Large intestine (tissue), 3 donors: ENCODE measurements around the gene ALS2. TPM values are rescaled to one million over a fixed set of nuclear protein-coding genes. Genes with fewer than 3 reads are reported as not detected.

Experiments
- DNase-seq, 2 donors: peaks; one replicate each; pipeline versions ENCODE4 v3.0.0 to v3.0.0-alpha.2; 2013
- H3K27ac ChIP-seq: one replicate; pipeline ENCODE4 v1.5.1; 2013; ENCODE audit warnings: low read length
- H3K27me3 ChIP-seq: 2 replicates; pipeline ENCODE4 v1.6.1; 2013; ENCODE audit warnings: low read length; ENCODE audit not compliant: control insufficient read depth, insufficient read depth
- H3K36me3 ChIP-seq: 2 replicates; pipeline ENCODE4 v1.6.1; 2013; ENCODE audit warnings: low read length; ENCODE audit not compliant: control insufficient read depth, insufficient read depth
- H3K4me1 ChIP-seq: one replicate; pipeline ENCODE4 v1.6.1; 2013; ENCODE audit warnings: low read length; ENCODE audit not compliant: control insufficient read depth, insufficient read depth
- H3K4me3 ChIP-seq: one replicate; pipeline ENCODE4 v1.5.1; 2013; ENCODE audit warnings: low read length
- H3K9me3 ChIP-seq: one replicate; pipeline ENCODE4 v1.6.1; 2013; ENCODE audit warnings: mild to moderate bottlenecking, low read depth, low read length, moderate library complexity; ENCODE audit not compliant: control insufficient read depth
- WGBS: methylation state at CpG from one replicate; pipeline ENCODE4 v1.1.5; 2013; ENCODE audit warnings: low lambda C conversion rate; ENCODE audit not compliant: insufficient coverage; 5-methylcytosine and 5-hydroxymethylcytosine counted together
- polyA plus RNA-seq: library from polyadenylated mRNA; unstranded; fragments of 120-200 nt; gene quantifications from one replicate; pipeline ENCODE4 v1.2.1, GENCODE V29; 2013

Gene ALS2
- polyA plus RNA-seq, 1 donor, result 29.8 TPM

DNA sequence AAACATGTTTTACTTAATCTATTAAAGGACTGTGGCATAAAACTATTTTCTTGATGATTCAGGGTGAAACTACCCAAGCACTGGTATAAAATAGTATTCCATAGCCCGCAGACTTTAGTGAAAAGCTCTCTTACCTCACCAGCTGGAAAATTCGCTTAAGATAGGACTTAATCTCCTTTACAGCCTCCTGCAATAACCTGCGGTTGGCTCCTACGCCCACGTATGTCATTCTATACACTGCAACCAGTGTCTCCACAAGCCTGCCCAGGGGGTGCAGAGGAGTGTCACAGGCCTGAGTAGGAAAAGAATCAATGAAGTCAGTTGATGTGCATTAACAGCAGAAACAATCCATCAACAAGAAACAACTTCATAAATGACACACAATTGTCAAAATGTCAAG is 71.0 kb downstream of the ALS2 start:
- WGBS, result 40% methylated on average over 1 of the region's 5 CpGs

DNA sequence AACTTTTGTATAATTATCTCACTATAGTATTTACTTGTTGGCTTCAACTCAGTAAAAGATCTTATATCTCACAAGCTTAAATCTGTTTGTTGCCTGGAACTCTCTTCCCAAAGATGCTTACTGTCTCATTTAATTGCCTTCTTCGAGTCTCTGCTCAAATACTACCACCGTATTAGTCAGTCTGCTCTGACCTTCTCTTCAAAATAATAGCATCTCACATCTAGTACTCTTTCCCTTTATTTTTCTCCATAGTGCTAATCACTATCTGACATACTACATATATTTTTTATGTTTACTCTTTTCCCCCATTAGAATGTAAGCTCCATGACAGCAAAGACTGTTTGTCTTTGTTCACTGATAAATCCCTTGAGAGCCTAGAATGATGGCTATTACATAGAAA is 71.7 kb downstream of the ALS2 start:
- Histone ChIP-seq H3K9me3 (no peaks in the 10 kb centered on the region), H3K27me3 (no peaks in the 10 kb centered on the region), H3K36me3 (peaks cover 54% of the 10 kb centered on the region), H3K27ac (no peak overlapping the region), H3K4me1 (no peaks in the 10 kb centered on the region), H3K4me3 (no peak overlapping the region)
- no peak for DNase-seq
- no CpG with 5 or more reads among the region's 2 CpGs for WGBS

More for the DNA sequence above, 71.0 kb downstream of the ALS2 start:
- H3K4me3 ChIP-seq, result no peak overlapping the region
- no peak overlapping the region for H3K27ac ChIP-seq
- peaks cover 54% of the 10 kb centered on the region for H3K36me3 ChIP-seq
- no peaks in the 10 kb centered on the region for H3K27me3 ChIP-seq
- H3K4me1 ChIP-seq, result peaks cover 1% of the 10 kb centered on the region
- no peaks in the 10 kb centered on the region for H3K9me3 ChIP-seq
- no peak for DNase-seq

DNA sequence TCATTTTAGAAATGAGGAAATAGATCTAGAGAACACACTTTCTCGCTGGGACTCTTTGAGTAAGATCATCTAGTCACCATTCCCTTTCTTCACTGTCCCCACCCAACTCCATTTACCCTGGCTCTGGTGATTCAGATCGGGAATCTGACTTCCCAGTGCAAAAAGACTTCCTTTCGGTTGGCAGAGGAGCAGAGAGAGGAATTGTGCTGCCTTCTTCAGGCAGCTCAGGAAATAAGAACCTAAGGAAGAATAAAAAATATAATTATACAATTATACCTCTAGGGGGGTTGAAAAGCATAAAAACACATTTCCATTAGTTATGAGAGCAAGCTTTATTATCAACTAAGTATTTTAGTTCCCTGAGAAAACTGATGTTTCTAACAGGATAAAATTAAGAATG is 73.0 kb downstream of the ALS2 start:
- no peaks in the 10 kb centered on the region for H3K4me1 ChIP-seq
- WGBS, result 100% methylated on average over 1 of the region's 3 CpGs
- H3K27me3 ChIP-seq, result no peaks in the 10 kb centered on the region
- no peaks in the 10 kb centered on the region for H3K9me3 ChIP-seq
- DNase-seq, result no peak
- H3K27ac ChIP-seq, result no peak overlapping the region
- H3K36me3 ChIP-seq, result peaks cover 53% of the 10 kb centered on the region
- H3K4me3 ChIP-seq, result no peak overlapping the region

DNA sequence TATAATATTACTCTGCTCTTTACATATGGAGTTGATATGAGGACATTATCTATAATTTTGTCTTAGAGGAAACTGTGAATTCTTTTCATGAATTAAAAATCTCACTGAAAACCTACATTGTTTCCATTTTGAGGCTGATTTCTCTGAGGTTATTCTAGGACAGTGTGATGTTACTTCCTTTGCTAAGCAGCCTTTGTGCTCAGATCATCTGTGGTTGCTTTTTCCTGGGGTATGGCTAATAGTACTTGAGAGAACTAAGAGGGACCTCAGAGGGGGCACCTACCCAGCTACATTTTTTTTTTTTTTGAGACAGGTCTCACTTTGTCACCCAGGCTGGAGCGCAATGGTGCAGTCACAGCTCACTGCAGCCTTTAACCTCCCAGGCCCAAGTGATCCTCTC is 73.6 kb downstream of the ALS2 start:
- no peak for DNase-seq
- Histone ChIP-seq H3K4me1 (no peaks in the 10 kb centered on the region), H3K4me3 (no peak overlapping the region), H3K36me3 (peaks cover 53% of the 10 kb centered on the region), H3K27ac (no peak overlapping the region), H3K27me3 (no peaks in the 10 kb centered on the region), H3K9me3 (no peaks in the 10 kb centered on the region)
- WGBS, result no CpG with 5 or more reads among the region's 1 CpG

DNA sequence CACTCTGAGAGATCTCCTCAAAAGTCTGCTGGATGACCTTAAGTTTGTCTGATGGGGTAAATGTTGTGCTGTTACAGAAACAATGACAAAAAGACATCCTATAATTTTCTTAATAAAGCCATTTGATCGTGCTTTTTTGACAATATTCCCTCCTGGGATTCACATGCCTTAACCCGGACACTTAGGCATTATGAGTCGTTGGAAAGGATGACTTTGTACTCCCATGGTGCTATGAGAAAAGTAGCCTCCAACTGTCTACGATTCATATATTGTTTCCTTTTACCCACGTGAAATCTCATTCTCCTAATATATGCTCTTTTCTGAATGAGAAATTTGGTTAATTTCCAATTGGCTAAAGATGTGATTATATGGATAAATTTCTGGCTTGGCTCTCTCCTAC is 76.2 kb downstream of the ALS2 start:
- H3K4me1 ChIP-seq, result no peaks in the 10 kb centered on the region
- DNase-seq, result no peak
- no peak overlapping the region for H3K4me3 ChIP-seq
- WGBS, result 88% methylated on average over 3 of the region's 5 CpGs
- no peaks in the 10 kb centered on the region for H3K27me3 ChIP-seq
- H3K27ac ChIP-seq, result no peak overlapping the region
- peaks cover 58% of the 10 kb centered on the region for H3K36me3 ChIP-seq
- H3K9me3 ChIP-seq, result no peaks in the 10 kb centered on the region

DNA sequence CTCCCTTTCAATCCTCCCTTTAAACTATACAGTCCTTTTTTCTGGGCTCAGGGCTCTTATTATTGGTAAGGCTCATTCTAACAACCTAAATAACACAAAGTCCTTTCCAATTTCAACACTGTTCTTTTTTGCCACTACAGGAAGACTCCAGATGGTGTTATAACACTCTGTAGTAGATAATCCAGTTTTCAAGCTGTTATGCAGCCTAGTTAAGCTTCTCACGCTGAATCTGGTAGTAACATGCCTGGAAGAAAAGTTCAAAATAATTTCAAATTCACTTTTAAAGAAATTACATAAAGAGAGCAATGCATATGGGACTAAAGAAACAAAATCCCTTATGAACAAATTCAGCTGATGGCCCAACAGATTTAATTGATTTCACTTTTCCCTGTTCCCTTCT is 79.1 kb downstream of the ALS2 start:
- Histone ChIP-seq H3K9me3 (no peaks in the 10 kb centered on the region), H3K4me1 (no peaks in the 10 kb centered on the region), H3K36me3 (peaks cover 38% of the 10 kb centered on the region), H3K4me3 (no peak overlapping the region), H3K27me3 (no peaks in the 10 kb centered on the region), H3K27ac (no peak overlapping the region)
- 63% methylated on average over 1 of the region's 1 CpG for WGBS
- no peak for DNase-seq

DNA sequence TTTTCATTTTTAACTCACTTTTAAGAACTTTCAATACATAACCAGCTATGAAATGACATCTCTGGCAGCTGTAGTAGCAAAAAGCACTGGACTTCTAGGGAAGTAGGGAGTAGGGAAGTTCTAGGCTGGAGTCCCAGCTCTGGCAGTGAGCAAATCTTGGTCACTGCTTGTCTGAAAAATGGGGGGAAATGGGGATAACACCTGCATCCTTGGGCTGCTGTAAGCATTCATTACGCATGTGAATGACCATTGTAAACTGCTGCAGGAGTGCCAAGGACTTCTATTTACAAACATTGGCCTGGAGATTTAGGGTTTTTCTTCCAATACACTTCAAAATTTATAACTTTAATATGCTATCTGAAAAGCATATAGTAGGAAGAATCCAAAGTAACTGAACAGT is 81.3 kb downstream of the ALS2 start:
- no peaks in the 10 kb centered on the region for H3K27me3 ChIP-seq
- DNase-seq, result no peak
- no peaks in the 10 kb centered on the region for H3K9me3 ChIP-seq
- H3K4me1 ChIP-seq, result no peaks in the 10 kb centered on the region
- H3K36me3 ChIP-seq, result peaks cover 21% of the 10 kb centered on the region
- no CpG with 5 or more reads among the region's 1 CpG for WGBS
- H3K27ac ChIP-seq, result no peak overlapping the region
- no peak overlapping the region for H3K4me3 ChIP-seq

DNA sequence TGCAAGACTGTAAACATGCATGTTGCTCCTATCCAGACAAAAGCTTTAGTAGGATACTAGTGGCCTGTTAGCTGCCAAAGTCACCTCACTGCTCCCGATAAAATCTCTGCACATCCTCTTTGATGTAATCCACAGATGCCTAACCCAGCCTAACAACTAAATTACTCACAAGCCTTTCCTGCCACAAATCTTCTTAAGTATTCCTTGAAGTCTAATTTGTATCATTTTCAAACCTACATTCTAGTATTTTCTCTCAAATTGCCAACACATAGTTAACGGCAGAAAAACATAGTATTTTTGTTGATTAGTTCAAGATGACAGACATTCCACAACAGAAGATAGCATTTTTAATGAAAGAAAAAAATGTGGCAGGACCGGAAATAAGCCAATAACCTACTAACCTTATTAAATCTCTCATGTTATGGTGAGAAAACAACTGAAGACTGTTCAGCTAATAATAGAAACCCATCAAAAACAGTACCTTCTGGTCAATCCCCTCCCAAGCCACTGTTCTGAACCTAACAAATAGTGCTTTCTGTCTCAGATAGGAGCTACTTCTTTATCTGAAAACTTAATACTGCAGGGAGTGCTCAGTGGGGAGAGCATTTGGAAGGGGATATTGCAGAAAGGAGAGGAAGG is 82.0 kb downstream of the ALS2 start, which contains the start of gene MPP4:
TSS of gene MPP4 (minus strand) at position 57 of the 639 bp plus-strand sequence. CDS start 4,690 bp downstream, outside the sequence.
- WGBS, result 80% methylated on average over 2 of the region's 3 CpGs
- no peaks in the 10 kb centered on the region for H3K4me1 ChIP-seq
- H3K9me3 ChIP-seq, result no peaks in the 10 kb centered on the region
- peaks cover 16% of the 10 kb centered on the region for H3K36me3 ChIP-seq
- DNase-seq, result no peak
- H3K27me3 ChIP-seq, result no peaks in the 10 kb centered on the region
- no peak within 1 kb of the TSS for H3K27ac ChIP-seq
- no peak within 1 kb of the TSS for H3K4me3 ChIP-seq

DNA sequence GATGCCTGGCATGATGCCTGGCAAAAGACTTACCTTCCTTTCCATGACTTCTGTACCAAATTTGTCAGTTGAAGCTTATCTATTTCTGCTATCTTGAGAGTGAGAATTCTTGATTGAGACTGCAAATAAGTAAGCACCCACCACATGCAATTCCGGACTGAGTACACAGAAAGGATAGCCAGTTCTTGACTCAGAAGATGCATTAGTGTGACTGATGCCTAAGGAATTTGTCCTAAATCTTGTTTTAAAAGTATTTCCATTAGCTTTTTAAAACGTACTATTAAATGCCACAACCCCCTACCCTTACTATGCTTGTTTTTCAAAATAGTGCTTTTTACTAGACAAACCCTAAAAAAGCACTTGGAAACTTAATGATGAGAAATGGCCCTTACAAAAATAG is 82.8 kb downstream of the ALS2 start:
- Histone ChIP-seq H3K4me3 (no peak overlapping the region), H3K27me3 (no peaks in the 10 kb centered on the region), H3K9me3 (no peaks in the 10 kb centered on the region), H3K27ac (no peak overlapping the region), H3K36me3 (peaks cover 14% of the 10 kb centered on the region), H3K4me1 (no peaks in the 10 kb centered on the region)
- DNase-seq, result no peak
- 80% methylated on average over 1 of the region's 2 CpGs for WGBS

DNA sequence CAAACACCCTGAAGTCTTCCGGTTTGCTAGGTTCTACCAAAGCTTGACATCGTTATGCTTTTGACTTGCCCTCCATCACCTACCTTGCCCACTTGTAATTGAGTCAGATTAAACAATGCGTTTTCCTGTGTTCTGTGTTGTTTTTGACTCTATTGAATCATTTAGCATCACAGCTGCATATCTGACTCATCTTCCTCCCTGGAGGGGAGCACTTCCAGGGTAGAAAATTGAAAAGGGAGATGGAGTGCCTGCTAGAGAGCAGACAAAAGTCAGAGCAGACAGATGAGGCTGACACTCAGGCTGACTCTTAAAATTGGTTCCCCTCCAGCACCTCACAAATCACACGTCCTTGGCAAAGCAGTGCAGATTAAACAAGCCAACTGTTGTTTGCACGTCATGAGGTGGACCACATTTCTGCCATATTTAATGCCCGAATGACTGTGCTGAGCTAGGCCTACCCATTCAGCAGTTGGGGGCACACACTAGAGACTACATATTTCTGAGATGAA is 84.5 kb downstream of the ALS2 start:
- DNase-seq, result no peak
- Histone ChIP-seq H3K27ac (no peak overlapping the region), H3K27me3 (no peaks in the 10 kb centered on the region), H3K9me3 (no peaks in the 10 kb centered on the region), H3K4me1 (no peaks in the 10 kb centered on the region), H3K4me3 (no peak overlapping the region), H3K36me3 (peaks cover 7% of the 10 kb centered on the region)
- WGBS, result 89% methylated on average over 3 of the region's 6 CpGs

DNA sequence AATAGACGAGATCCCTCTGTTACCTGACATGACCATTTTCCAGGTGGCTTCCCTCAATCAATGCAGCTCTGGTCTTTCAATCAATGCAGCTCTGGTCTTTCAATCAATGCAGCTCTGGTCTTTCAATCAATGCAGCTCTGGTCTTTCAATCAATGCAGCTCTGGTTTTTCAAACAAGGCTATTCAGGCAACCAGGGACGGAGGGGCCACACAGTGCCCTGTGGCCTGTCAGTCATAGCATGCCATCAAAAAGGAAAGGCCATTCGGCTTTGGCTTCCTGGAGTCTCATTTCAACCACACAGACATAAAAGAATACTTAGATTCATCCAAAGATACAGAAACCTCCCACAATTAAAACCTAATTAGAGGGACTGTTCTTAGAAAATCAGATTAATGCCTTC is 95.6 kb downstream of the ALS2 start:
- Histone ChIP-seq H3K27me3 (peaks cover 2% of the 10 kb centered on the region), H3K4me3 (no peak overlapping the region), H3K9me3 (no peaks in the 10 kb centered on the region), H3K27ac (no peak overlapping the region), H3K4me1 (no peaks in the 10 kb centered on the region), H3K36me3 (no peaks in the 10 kb centered on the region)
- no peak for DNase-seq
- WGBS, result no CpG with 5 or more reads among the region's 3 CpGs
